Endothelial cell of umbilical vein (primary cell): ENCODE results near the gene MDGA2. TPM values are rescaled to one million over a fixed set of nuclear protein-coding genes. Genes with fewer than 3 reads are reported as not detected.

ENCODE experiments used
- BruUV-seq: library from RNA; stranded (reverse); fragments of 400-500 nt; replicated peaks from 2 replicates; lab custom pipeline; 2021; lab: Mats Ljungman, UMichigan
- CTCF ChIA-PET: fragments of 300-600, 350-600 bp; sonication (Branson Sonifier 250); formaldehyde crosslinking; loops from one replicate; lab custom pipeline; 2021; ENCODE audit warnings: antibody characterized with exemption, inconsistent platforms; lab: Charles Lee
- POLR2A ChIA-PET: fragments of 300-600, 350-600 bp; sonication (Branson Sonifier 250); formaldehyde crosslinking; loops from one replicate; lab custom pipeline; 2021; ENCODE audit warnings: antibody characterized with exemption, inconsistent platforms; lab: Charles Lee
- DNase-seq: peaks from one replicate; pipeline ENCODE4 v3.0.0-alpha.2; 2011; ENCODE audit warnings: low read depth, low spot score
- FAIRE-seq: peaks from 2 replicates; lab custom pipeline; 2011; peaks lifted over from hg19 to GRCh38; lab: Jason Lieb, UNC
- H2AFZ ChIP-seq: 2 replicates; pipeline ENCODE4 v1.6.0; 2012; ENCODE audit warnings: low read depth, low read length, control low read depth, inconsistent platforms
- H3K27ac ChIP-seq: 2 replicates; pipeline ENCODE4 v1.5.1; 2011; ENCODE audit warnings: low read depth, mild to moderate bottlenecking, control low read depth, low read length, moderate library complexity; ENCODE audit not compliant: insufficient read depth
- H3K27me3 ChIP-seq, 2 experiments: 2 replicates each; pipeline versions ENCODE4 v1.6.0 to v1.6.1; 2011; ENCODE audit warnings: low read length in 2 of 2, mixed read lengths in 1 of 2; ENCODE audit not compliant: control insufficient read depth in 2 of 2, insufficient read depth in 2 of 2
- H3K36me3 ChIP-seq, 2 experiments: 2 replicates in 1 of 2; 3 replicates in 1 of 2; pipeline ENCODE4 v1.5.1; 2011; ENCODE audit warnings: low read length in 2 of 2, mild to moderate bottlenecking in 1 of 2, moderate library complexity in 1 of 2; ENCODE audit not compliant: control insufficient read depth in 2 of 2, insufficient read depth in 2 of 2; ENCODE audit errors: extremely low read depth in 1 of 2
- H3K4me1 ChIP-seq: 3 replicates; pipeline ENCODE4 v1.5.1; 2011; ENCODE audit warnings: mild to moderate bottlenecking, low read length; ENCODE audit not compliant: control insufficient read depth, insufficient read depth; ENCODE audit errors: extremely low read depth
- H3K4me2 ChIP-seq: 2 replicates; pipeline ENCODE4 v1.6.1; 2011; ENCODE audit warnings: low read length, control low read depth, mixed read lengths; ENCODE audit not compliant: insufficient read depth
- H3K4me3 ChIP-seq, 3 experiments: fragments of 200-600 bp in 1 of 3; sonication (generic), shearing (Covaris generic) in 1 of 3; replicated peaks in 1 of 3; 2 replicates each; pipeline ENCODE4 v1.5.1; 2011 to 2016; ENCODE audit warnings: control low read depth in 3 of 3, low read length in 3 of 3, mild to moderate bottlenecking in 2 of 3, inconsistent platforms in 1 of 3, low read depth in 1 of 3, moderate library complexity in 1 of 3; ENCODE audit not compliant: insufficient read depth in 1 of 3
- H3K79me2 ChIP-seq: 2 replicates; pipeline ENCODE4 v1.6.0; 2012; ENCODE audit warnings: low read length, inconsistent platforms; ENCODE audit not compliant: control insufficient read depth, insufficient read depth
- H3K9ac ChIP-seq: replicated peaks from 2 replicates; pipeline ENCODE3; 2011; ENCODE audit warnings: low read length, control low read depth; ENCODE audit not compliant: insufficient read depth; ENCODE audit errors: extremely low read depth
- H3K9me1 ChIP-seq: replicated peaks from 3 replicates; pipeline ENCODE4 v1.6.0; 2011; ENCODE audit warnings: mild to moderate bottlenecking, low read length; ENCODE audit not compliant: control insufficient read depth, insufficient read depth; ENCODE audit errors: extremely low read depth
- H3K9me3 ChIP-seq: replicated peaks from 2 replicates; pipeline ENCODE4 v1.5.1; 2012; ENCODE audit warnings: low read length, inconsistent platforms; ENCODE audit not compliant: control insufficient read depth, insufficient read depth
- H4K20me1 ChIP-seq: replicated peaks from 2 replicates; pipeline ENCODE3; 2011; ENCODE audit warnings: mild to moderate bottlenecking, low read length; ENCODE audit not compliant: control insufficient read depth, insufficient read depth; ENCODE audit errors: extremely low read depth
- EZH2 ChIP-seq: IDR thresholded peaks from 2 replicates; pipeline ENCODE4 v1.6.1; 2012; ENCODE audit warnings: borderline replicate concordance, low read depth, mild to moderate bottlenecking, moderate library complexity, low read length, inconsistent platforms; ENCODE audit not compliant: severe bottlenecking
- FOS ChIP-seq: IDR thresholded peaks from 2 replicates; pipeline ENCODE4 v1.6.1; 2011; ENCODE audit warnings: mild to moderate bottlenecking, low read length, moderate library complexity, borderline replicate concordance; ENCODE audit not compliant: insufficient read depth
- GATA2 ChIP-seq: IDR thresholded peaks from 2 replicates; pipeline ENCODE4 v1.7.0; 2011; ENCODE audit warnings: low read depth, mild to moderate bottlenecking, moderate library complexity, mixed read lengths, low read length; ENCODE audit not compliant: insufficient read length, insufficient read depth
- JUN ChIP-seq: IDR thresholded peaks from 2 replicates; pipeline ENCODE4 v1.6.1; 2011; ENCODE audit warnings: borderline replicate concordance, low read depth; ENCODE audit not compliant: insufficient read length, insufficient read depth
- MYC ChIP-seq: IDR thresholded peaks from one replicate; pipeline ENCODE4 v1.6.1; 2011; ENCODE audit warnings: mild to moderate bottlenecking, low read depth, low read length
- POLR2A ChIP-seq: IDR thresholded peaks from 2 replicates; pipeline ENCODE4 v1.6.1; 2012; ENCODE audit warnings: low read depth, mild to moderate bottlenecking, control low read depth, low read length
- POLR2AphosphoS5 ChIP-seq: IDR thresholded peaks from 2 replicates; pipeline ENCODE4 v1.6.1; 2012; ENCODE audit warnings: low read depth, mild to moderate bottlenecking, control low read depth, low read length, moderate library complexity; ENCODE audit not compliant: insufficient read depth
- dilution Hi-C: fragments of 300-500 bp; cut with MboI; formaldehyde crosslinking; loops from one replicate; pipeline ENCODE4 v1.15.0; 2019; ENCODE audit warnings: low sequenced_read_pairs; ENCODE audit not compliant: extremely low pct_ligation_motif_present
- intact Hi-C: fragments of 100-400 bp; cut with micrococcal nuclease; formaldehyde crosslinking; loops from one replicate; pipeline ENCODE4 v1.10.0; 2022
- polyA plus RNA-seq, 4 experiments: library from polyadenylated mRNA; depleted of rRNA in 3 of 4; stranded (reverse) in 3 of 4; unstranded in 1 of 4; fragments of >200 nt; gene quantifications; 2 replicates each; pipeline versions ENCODE4 v1.2.1 to v1.2.3, GENCODE V29; 2011 to 2012; ENCODE audit warnings: missing spikeins in 1 of 4
- total RNA-seq: library from RNA; stranded (reverse); gene quantifications from 2 replicates; pipeline ENCODE4 v1.2.3, GENCODE V29; 2021
- TF ChIP-seq, protein P1 (sequence below), 2 donors: IDR thresholded peaks; 1 replicate in 1 of 2; 2 replicates in 1 of 2; pipeline ENCODE4 v1.5.1; 2011; ENCODE audit warnings: low read length in 2 of 2, mild to moderate bottlenecking in 2 of 2, moderate library complexity in 2 of 2, control low read depth in 1 of 2, inconsistent platforms in 1 of 2, low read depth in 1 of 2; ENCODE audit not compliant: insufficient read depth in 1 of 2; ENCODE audit errors: extremely low read depth in 1 of 2
- TF ChIP-seq, protein P2 (sequence below): IDR thresholded peaks from 2 replicates; pipeline ENCODE4 v1.6.1; 2011; ENCODE audit not compliant: insufficient read depth, insufficient read length

MDGA2 gene
- total and polyA plus RNA-seq, 2 donors (not counting 3 experiments of a cell fraction or from before 2014, with no cell fraction given), result not detected

DNA sequence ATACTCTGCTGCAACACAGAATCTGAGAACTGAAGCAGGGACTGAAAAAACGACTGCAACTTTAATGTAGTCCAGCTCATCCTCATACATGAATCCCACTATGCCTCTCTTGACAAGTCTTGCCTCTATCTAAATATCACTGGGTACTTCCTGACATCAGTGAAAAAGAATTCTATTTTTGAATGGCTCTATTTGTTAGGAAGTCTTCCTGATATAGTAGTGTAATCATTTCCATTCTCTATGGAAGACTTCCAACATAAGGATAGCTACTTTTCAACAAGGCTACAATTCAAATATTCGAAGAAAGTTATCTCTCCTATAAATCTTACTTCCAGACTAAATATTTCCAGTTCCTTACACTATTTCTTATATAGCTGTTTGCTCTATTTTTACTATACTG is 167.5 kb downstream of the MDGA2 start:
- Histone ChIP-seq H3K4me1 (no peaks in the 10 kb centered on the region), H3K27ac (no peak overlapping the region), H3K27me3 (no peaks in the 10 kb centered on the region), H3K4me2 (no peak overlapping the region), H4K20me1 (no peaks in the 10 kb centered on the region), H3K4me3 (no peak overlapping the region), H2AFZ (no peak overlapping the region), H3K9ac (no peak overlapping the region), H3K79me2 (no peaks in the 10 kb centered on the region), H3K9me3 (no peaks in the 10 kb centered on the region), H3K36me3 (no peaks in the 10 kb centered on the region), H3K9me1 (no peaks in the 10 kb centered on the region)
- TF ChIP-seq JUN (no peak), FOS (no peak), GATA2 (no peak), MYC (no peak), EZH2 (no peak), POLR2AphosphoS5 (no peak), POLR2A (no peak)
- TF ChIP-seq, protein P1, sequence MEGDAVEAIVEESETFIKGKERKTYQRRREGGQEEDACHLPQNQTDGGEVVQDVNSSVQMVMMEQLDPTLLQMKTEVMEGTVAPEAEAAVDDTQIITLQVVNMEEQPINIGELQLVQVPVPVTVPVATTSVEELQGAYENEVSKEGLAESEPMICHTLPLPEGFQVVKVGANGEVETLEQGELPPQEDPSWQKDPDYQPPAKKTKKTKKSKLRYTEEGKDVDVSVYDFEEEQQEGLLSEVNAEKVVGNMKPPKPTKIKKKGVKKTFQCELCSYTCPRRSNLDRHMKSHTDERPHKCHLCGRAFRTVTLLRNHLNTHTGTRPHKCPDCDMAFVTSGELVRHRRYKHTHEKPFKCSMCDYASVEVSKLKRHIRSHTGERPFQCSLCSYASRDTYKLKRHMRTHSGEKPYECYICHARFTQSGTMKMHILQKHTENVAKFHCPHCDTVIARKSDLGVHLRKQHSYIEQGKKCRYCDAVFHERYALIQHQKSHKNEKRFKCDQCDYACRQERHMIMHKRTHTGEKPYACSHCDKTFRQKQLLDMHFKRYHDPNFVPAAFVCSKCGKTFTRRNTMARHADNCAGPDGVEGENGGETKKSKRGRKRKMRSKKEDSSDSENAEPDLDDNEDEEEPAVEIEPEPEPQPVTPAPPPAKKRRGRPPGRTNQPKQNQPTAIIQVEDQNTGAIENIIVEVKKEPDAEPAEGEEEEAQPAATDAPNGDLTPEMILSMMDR (IDR thresholded peaks at IDR 0.05; ENCODE audit: extremely low read depth in 1 of 2, insufficient read depth in 1 of 2, low read depth in 1 of 2, low read length in 2 of 2), result no peak
- TF ChIP-seq, protein P2, sequence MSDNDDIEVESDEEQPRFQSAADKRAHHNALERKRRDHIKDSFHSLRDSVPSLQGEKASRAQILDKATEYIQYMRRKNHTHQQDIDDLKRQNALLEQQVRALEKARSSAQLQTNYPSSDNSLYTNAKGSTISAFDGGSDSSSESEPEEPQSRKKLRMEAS, result no peak
- no peak for FAIRE-seq
- ChIA-PET POLR2A (no interaction called here), CTCF (interaction anchor here (1.1 kb wide), 1 partner anchor 10 kb away, joined by 3 read pairs; no protein-coding TSS in a partner anchor)
- no peak for DNase-seq
- dilution Hi-C loops (no loop called here), intact Hi-C loops (no loop called here)
- BruUV-seq, result no TSS peak
